ENCODE measurements around the gene TTI1.
"Not testable (repeated sequence)": the region's sequence is repeated elsewhere in the genome, so short reads cannot be mapped to it uniquely, and the experiment has no call there.

The TTI1 gene

DNA sequence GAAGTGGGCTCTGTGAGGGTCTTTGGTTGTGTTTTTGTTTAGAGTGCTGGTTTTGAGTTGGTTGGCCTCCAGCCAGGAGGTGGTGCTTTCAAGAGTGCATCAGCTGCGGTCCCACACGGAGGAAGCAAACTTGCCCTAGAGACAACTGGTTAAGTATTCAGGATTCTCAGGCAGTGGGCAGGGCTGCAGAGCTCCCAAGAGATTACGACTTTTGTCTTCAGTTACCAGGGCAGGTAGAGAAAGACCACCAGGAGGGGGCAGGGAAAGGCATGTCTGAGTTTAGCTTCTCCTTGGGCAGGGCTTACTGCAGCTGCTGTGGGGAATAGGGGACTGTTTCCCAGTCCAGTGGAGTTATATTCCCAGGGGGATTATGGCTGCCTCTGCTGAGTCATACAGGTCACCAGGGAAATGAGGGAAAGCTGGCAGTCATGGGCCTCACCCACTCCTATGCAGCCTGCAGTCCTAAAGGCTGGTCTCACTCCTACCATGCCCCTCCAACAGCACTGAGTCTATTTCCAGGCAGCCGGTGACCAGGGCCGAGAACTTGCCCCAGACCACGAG, 64.3 kb downstream of the TTI1 start:
- DNase-seq (ENCODE audit: low read depth, low spot score): no peak

- DNase-seq (ENCODE audit: low read depth, low spot score): not testable (repeated sequence)
Measured at GRCh38 chr20:37963483-37963882, 69.8 kb downstream of the TTI1 start.

GRCh38 chr20:37961066-37961465, 72.2 kb downstream of the TTI1 start:
- no peak for DNase-seq (ENCODE audit: low read depth, low spot score)

DNA sequence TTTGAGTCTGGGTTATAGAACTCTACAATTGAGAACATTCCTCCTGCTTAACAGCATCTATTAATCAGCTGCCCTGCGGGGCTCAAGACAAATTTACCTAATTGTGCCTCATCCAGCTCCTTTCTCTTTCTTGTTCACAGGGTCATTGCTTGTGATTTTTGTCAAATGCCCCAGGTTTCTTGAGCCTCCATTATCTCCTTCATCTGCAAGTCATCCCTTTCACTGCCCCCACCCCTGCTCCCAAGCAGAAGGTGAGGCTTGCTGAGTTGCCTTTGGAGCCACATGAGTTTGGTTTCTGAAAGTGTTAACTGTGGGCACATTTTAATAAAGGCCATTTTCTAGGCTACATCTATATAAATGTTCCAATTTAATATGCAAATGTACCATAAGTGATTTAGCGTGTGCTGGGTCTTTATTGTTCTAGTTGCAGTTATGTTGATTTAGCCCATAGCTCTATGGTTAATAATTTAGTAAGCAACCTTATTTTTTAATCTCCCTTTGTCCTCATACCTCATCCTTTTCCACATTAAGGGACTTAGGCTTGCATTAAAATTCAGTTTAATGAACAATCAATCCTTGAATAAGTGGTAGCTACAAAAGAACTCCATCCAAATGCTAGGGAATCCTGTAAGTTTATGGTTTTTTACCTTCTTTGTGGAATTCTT, 74.3 kb downstream of the TTI1 start:
- DNase-seq (ENCODE audit: low read depth, low spot score): no peak

- DNase-seq (ENCODE audit: low read depth, low spot score): no peak
Measured at GRCh38 chr20:37956107-37956585, 77.1 kb downstream of the TTI1 start.

DNA sequence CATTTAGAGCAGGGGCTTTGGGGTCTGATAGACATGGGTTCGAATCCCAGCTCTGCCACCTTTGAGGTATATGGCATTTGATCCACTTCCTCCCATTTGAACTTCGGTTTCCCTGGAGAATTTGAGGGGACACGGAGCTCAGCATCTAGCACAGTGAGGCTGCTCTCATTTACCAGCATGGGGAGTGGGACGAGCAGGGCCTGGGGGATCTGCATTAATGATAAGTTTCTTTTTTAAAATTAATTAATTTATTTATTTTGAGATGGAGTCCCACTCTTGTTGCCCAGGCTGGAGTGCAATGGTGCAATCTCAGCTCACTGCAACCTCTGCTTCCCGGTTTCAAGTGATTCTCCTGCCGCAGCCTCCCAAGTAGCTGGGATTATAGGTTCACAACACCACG, 77.7 kb downstream of the TTI1 start:
- no peak for DNase-seq (ENCODE audit: low read depth, low spot score)

DNA sequence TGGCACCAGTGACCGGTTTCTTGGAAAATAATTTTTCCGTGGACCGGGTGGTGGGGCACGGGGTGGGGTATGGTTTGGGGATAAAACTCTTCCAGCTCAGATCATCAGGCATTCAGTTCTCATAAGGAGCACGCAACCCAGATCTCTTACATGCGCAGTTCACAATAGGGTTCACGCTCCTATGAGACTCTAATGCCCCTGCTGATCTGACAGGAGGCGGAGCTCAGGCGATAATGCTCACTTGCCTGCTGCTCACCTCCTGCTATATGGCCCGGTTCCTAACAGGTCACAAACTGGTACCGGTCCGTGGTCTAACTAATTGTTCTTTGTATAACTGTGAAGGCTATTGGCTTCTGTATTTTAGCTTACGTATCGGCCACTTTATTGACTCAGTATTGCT, 78.6 kb downstream of the TTI1 start:
- no peak for DNase-seq (ENCODE audit: low read depth, low spot score)

GRCh38 chr20:37954190-37954589, 79.1 kb downstream of the TTI1 start:
- no peak for DNase-seq (ENCODE audit: low read depth, low spot score)

GRCh38 chr20:37948956-37949355, 84.3 kb downstream of the TTI1 start:
- DNase-seq (ENCODE audit: low read depth, low spot score): no peak

DNA sequence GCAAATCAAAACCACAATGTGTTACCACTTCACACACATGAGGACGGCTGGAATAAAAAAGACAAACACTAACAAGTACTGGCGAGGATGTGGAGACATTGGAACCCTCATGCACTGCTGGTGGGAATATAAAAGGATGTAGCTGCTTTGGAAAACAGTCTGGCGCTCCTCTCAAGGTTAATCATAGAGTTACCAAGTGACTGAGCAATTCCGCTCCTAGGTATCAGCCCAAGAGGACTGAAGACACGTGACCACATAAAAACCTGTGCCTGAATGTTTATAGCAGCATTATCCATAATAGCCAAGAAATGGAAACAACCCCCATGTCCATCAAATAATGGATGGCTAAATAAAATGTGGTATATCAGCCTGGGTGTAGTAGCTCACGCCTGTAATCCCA, 85.3 kb downstream of the TTI1 start:
- DNase-seq (ENCODE audit: low read depth, low spot score): no peak

GRCh38 chr20:37946946-37947345, 86.3 kb downstream of the TTI1 start:
- DNase-seq (ENCODE audit: low read depth, low spot score): no peak

DNA sequence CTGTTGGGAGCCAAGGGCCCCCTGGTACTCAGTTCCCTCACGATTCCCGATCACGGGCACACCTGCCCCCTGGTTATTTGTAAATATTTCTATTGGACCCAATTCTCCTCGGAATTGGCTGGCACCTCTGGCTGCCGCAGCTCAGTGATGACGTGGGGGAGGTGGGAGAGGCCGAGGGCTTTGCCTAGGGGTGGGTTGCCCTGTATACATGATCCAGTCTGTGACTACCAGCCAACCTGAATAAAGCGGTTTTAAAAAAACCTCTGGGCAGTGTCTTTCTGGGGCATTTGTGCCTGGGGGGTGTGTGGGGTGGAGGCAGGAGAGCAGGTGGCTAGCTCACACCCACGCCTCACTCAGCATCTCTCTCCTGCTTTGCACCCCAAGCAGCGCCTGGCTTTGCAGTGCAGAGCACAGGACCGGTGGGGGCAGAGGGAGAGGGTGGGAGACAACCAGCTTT, 88.1 kb downstream of the TTI1 start:
- no peak for DNase-seq (ENCODE audit: low read depth, low spot score)

- DNase-seq (ENCODE audit: low read depth, low spot score): no peak
Measured at GRCh38 chr20:37944456-37944981, 88.7 kb downstream of the TTI1 start.

GRCh38 chr20:37943501-37944455, 89.5 kb downstream of the TTI1 start:
- DNase-seq (ENCODE audit: low read depth, low spot score): no peak

DNA sequence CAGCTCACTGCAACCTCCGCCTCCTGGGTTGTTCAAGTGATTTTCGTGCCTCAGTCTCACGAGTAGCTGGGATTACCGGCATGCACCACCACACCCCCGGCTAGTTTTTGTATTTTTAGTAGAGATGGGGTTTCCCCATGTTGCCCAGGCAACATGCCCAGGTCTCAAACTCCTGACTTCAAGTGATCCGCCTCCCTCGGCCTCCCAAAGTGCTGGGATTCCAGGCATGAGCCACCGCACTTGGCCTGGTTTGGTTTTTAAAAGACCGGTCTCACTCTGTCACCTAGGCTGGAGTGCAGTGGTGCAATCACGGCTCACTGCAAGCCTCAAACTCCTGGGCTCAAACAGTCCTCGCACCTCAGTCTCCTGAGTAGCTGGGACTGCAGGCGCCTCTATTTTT, 90.2 kb downstream of the TTI1 start:
- no peak for DNase-seq (ENCODE audit: low read depth, low spot score)

DNA sequence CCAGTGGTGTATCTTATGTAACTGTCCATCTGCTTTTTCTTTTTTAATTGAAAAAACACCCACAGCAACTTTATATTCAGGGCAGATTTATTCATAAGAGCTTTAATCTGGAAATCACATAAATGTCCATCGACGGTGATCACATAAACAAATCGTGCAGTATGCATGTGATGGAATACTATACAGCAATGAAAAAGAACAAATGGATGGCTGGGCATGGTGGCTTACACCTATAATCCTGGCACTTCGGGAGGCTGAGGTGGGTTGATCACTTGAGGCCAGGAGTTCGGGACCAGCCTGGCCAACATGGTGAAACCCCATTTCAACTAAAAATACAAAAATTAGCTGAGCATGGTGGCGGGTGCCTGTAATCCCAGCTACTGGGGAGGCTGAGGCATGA, 91.3 kb downstream of the TTI1 start:
- DNase-seq (ENCODE audit: low read depth, low spot score): no peak

GRCh38 chr20:37941332-37941731, 91.9 kb downstream of the TTI1 start:
- DNase-seq (ENCODE audit: low read depth, low spot score): no peak

- DNase-seq (ENCODE audit: low read depth, low spot score): no peak
Measured at GRCh38 chr20:37940858-37941257, 92.4 kb downstream of the TTI1 start.

DNA sequence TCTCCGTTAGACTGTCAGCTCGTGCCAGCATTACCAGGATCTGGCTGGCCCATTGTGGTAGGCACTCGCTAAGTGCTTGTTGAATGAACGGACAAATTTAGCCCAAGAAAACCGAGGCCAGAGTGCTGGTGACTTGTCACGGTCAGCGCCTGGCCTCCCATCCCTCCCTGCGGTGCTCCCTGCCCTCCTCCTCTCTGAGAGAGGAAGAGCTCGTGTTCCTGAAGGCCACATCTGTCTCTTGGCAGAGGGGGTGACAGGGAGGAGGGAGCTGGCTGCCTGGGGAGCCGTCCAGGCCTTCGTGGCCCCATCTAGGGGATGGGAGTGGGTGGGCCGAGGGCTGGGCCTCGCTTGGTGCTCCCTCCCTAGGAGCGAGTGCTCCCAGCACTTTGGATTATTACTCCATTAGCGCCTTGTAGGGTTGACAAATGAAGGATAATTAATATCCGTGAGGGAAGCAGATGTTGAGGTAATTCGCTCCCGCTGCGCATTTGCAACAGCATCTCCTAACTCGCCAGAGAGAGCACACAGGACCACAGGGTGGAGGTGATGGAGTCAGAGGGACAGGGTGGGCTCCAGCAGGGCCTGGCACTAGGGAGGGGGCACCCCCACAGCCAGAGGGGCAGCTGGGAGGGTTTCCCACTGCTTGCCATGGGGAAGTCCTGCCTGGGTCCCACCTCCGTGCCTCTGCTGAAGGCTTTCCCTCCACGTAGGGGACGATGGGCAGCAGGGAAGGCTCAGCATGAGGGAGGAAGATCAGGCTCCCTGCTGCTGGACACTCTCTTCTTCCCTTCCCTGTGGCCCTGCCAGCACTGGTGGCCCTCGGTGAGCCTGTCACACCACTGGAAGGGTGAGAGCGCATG, 93.3 kb downstream of the TTI1 start:
- DNase-seq (ENCODE audit: low read depth, low spot score): no peak

DNA sequence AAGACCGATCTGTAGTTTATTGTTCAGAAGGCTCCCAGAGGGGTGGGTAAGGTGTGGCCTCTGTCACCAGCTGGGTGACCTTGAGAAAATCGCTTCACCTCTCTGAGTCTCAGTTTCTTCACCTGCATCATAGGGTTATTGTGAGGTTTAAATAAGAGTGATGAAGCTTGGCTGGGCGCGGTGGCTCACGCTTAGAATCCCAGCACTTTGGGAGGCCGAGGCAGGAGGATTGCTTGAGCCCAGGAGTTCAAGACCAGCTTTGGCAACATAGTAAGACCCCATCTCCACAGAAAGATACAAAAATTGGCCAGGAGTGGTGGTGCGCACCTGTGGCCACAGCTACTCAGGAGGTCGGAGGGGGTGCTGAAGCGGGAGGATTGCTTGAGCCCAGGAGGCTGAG, 94.3 kb downstream of the TTI1 start:
- DNase-seq (ENCODE audit: low read depth, low spot score): no peak

DNA sequence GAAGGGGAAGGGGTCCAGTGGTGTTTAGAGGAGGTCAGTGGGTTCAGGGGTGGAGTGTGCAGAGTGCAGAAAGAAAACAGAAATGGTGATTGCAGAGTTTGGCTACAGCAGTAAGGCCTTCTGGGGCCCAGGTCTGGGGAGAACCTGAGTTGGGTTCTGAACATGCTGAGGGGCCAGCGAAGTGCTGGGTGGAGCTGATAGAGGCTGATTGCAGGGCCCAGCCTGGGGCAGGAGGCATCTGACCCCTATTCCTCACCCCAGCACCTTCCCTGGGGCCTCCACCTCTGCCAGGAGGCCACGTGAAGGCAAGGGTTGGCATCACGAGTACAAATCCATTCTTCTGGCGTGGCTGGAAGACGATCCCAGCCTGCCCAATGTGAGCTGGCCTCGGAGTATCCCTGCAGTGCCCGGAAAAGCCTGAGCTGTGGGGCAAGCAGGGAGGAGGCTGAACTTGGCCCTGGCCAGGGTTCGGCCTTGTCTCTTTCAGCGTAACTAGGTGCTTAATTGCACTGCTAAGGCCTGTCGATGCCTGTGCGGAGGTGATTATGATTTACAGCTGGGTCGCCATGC, 95.0 kb downstream of the TTI1 start:
- no peak for DNase-seq (ENCODE audit: low read depth, low spot score)
